Mammary epithelial cell (primary cell): ENCODE results near the gene TBX6.

Source experiments
- CTCF ChIP-seq, 2 donors: IDR thresholded peaks in 1 of 2; conservative IDR thresholded peaks in 1 of 2; 2 replicates each; pipeline ENCODE4 v1.5.1; 2011 to 2012; ENCODE audit warnings: inconsistent platforms in 2 of 2, low read length in 2 of 2, mild to moderate bottlenecking in 2 of 2, control low read depth in 1 of 2, low read depth in 1 of 2; ENCODE audit not compliant: insufficient read depth in 1 of 2; ENCODE audit errors: extremely low read depth in 1 of 2
- EZH2 ChIP-seq: IDR thresholded peaks from 2 replicates; pipeline ENCODE4 v1.6.1; 2012; ENCODE audit warnings: low read length, inconsistent platforms, borderline replicate concordance

DNA sequence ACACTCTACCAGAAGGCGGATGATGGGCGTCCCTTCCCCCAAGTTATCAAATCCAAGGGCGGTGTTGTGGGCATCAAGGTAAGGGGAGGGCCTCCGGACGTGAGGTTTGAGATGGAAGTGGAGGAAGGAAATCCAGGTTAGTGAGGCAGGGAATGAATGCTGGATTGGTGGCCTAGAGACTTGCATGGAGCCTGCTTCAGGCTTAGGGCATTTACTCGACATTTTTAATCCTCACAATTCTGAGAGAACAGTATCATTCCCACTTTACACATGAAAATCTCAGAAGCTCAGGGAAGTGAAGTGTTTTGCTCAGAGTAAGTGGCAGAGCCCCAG is 24.2 kb downstream of the TBX6 start:
- TF ChIP-seq CTCF (conservative IDR thresholded peaks at IDR 0.05 in 1 of 2, IDR thresholded peaks at IDR 0.05 in 1 of 2; ENCODE audit: extremely low read depth in 1 of 2, insufficient read depth in 1 of 2, low read depth in 1 of 2, low read length in 2 of 2) (no peak), EZH2 (no peak)
